Pancreas (tissue), 10 donors: ENCODE measurements around the gene SRBD1. TPM values are rescaled to one million over a fixed set of nuclear protein-coding genes. Genes with fewer than 3 reads are reported as not detected.

Experiments
- ATAC-seq, 4 donors: fragments of 200-7000 bp; cut with Tn5 transposase; one replicate each; pipeline versions ENCODE4 v1.8.0 to v1.9.1; 2020; ENCODE audit warnings: mild to moderate bottlenecking in 4 of 4, moderate library complexity in 4 of 4
- DNase-seq, 6 donors: peaks; one replicate each; pipeline ENCODE4 v3.0.0-alpha.2; 2020
- FAIRE-seq: peaks from 2 replicates; lab custom pipeline; 2012; peaks lifted over from hg19 to GRCh38; lab: Jason Lieb, UNC
- H3K27ac ChIP-seq, 4 donors: fragments of 200-600 bp; sonication (generic); 1 replicate in 3 of 4; 2 replicates in 1 of 4; pipeline versions ENCODE4 v1.5.0 to v1.8.0; 2020
- H3K27me3 ChIP-seq, 4 donors: fragments of 200-600 bp; one replicate each; pipeline ENCODE4 v1.8.0; 2021
- H3K36me3 ChIP-seq, 3 donors: fragments of 200-600 bp; sonication (generic) in 1 of 3; one replicate each; pipeline versions ENCODE4 v1.5.0 to v1.8.0; 2020 to 2021
- H3K4me1 ChIP-seq, 3 donors: fragments of 200-600 bp; one replicate each; pipeline ENCODE4 v1.8.0; 2021
- H3K4me3 ChIP-seq, 4 donors: fragments of 200-600 bp; sonication (generic) in 2 of 4; one replicate each; pipeline versions ENCODE4 v1.5.0 to v1.8.0; 2020 to 2021
- H3K9me3 ChIP-seq, 4 donors: fragments of 200-600 bp; one replicate each; pipeline ENCODE4 v1.8.0; 2021
- CTCF ChIP-seq, 4 donors: fragments of 200-600 bp; sonication (generic) in 3 of 4; IDR thresholded peaks; one replicate each; pipeline versions ENCODE4 v1.5.0 to v1.8.0; 2021; ENCODE audit warnings: antibody characterized with exemption in 4 of 4
- WGBS, 2 donors: extraction: QIAGEN DNeasy Blood & Tissue Kit; methylation state at CpG; one replicate each; pipeline ENCODE4 v1.1.7; 2013; 5-methylcytosine and 5-hydroxymethylcytosine counted together
- intact Hi-C, 3 donors: fragments of 100-400 bp; cut with DNase I; formaldehyde crosslinking; loops; one replicate each; pipeline versions ENCODE4 v1.11.1 to v1.14.2; 2022
- polyA plus RNA-seq, 2 donors: library from polyadenylated mRNA; stranded (reverse); fragments of 200-250 nt; gene quantifications; one replicate each; pipeline ENCODE4 v1.2.3, GENCODE V29; 2013
- total RNA-seq, 6 donors: library from RNA; stranded (reverse); fragmentation: NEBNext Ultra II Directional in 4 of 6; extraction: Animal tissue kit (Norgen Biotek cat#: 25700) in 4 of 6; gene quantifications; one replicate each; pipeline versions ENCODE4 v1.2.1 to v1.2.4, GENCODE V29; 2021 to 2023
- donor health status: healthy with polysubstance abuse.
- donor health status: DM: no; HTN: no; CAD: no; lungs with moderate emphysema.
- donor health status: DM: no; HTN: no; CAD: no.
- donor health status: control.
- donor health status: control.
- donor health status: Bipolar disorder and iron deficiency.
- donor health status: DM: yes; HTN: yes; CAD: no.
- donor health status: DM: no; HTN: no; CAD: no.
- donor health status: DM: no; HTN: no; CAD: no.
- donor health status: DM: yes; HTN: yes; CAD: no.

Gene SRBD1
- total and polyA plus RNA-seq, 8 donors: 3.2 to 15.4 (median 11.6) TPM

GRCh38 chr2:45606796-45607195 is 4.3 kb downstream of the SRBD1 start:
- WGBS, 2 donors: 70 to 74% methylated on average over 1 of the region's 1 CpG
- Histone ChIP-seq H3K4me1 (peaks cover 3 to 13% (median 7%) of the 10 kb centered on the region in 3 donors), H3K36me3 (no peaks in the 10 kb centered on the region), H3K27me3 (no peaks in the 10 kb centered on the region), H3K27ac (no peak overlapping the region), H3K4me3 (no peak overlapping the region), H3K9me3 (no peaks in the 10 kb centered on the region)
- intact Hi-C loops: no loop called here
- FAIRE-seq (no peak), DNase-seq (no peak), ATAC-seq (no peak)
- TF ChIP-seq CTCF (IDR thresholded peaks at IDR 0.05): no peak

- no peaks in the 10 kb centered on the region for H3K27me3 ChIP-seq
- WGBS, 2 donors: 96% methylated on average over 2 of the region's 2 CpGs
- H3K27ac ChIP-seq: no peak overlapping the region
- H3K4me1 ChIP-seq: peaks cover 3 to 12% (median 7%) of the 10 kb centered on the region in 3 donors
- ATAC-seq (no peak), FAIRE-seq (no peak), DNase-seq (no peak)
- H3K9me3 ChIP-seq: no peaks in the 10 kb centered on the region
- peaks cover 0 to 7% (median 0%) of the 10 kb centered on the region in 3 donors for H3K36me3 ChIP-seq
- no peak for TF ChIP-seq CTCF (IDR thresholded peaks at IDR 0.05)
- H3K4me3 ChIP-seq: no peak overlapping the region
- intact Hi-C loops: no loop called here
Measured at GRCh38 chr2:45605116-45605515, 6.0 kb downstream of the SRBD1 start.

GRCh38 chr2:45602624-45603023 is 8.4 kb downstream of the SRBD1 start:
- peaks cover 0 to 4% (median 0%) of the 10 kb centered on the region in 3 donors for H3K4me1 ChIP-seq
- no peak for DNase-seq
- TF ChIP-seq CTCF (IDR thresholded peaks at IDR 0.05): no peak
- 91 to 92% methylated on average over 2 of the region's 2 CpGs for WGBS, 2 donors
- H3K9me3 ChIP-seq: no peaks in the 10 kb centered on the region
- ATAC-seq: no peak
- no peak for FAIRE-seq
- no peak overlapping the region for H3K27ac ChIP-seq
- peaks cover 0 to 7% (median 0%) of the 10 kb centered on the region in 3 donors for H3K36me3 ChIP-seq
- H3K27me3 ChIP-seq: no peaks in the 10 kb centered on the region
- H3K4me3 ChIP-seq: no peak overlapping the region
- intact Hi-C loops: no loop called here

GRCh38 chr2:45598545-45598944 is 12.5 kb downstream of the SRBD1 start:
- no peak for FAIRE-seq
- Histone ChIP-seq H3K4me3 (no peak overlapping the region), H3K36me3 (peaks cover 0 to 7% (median 0%) of the 10 kb centered on the region in 3 donors), H3K27me3 (no peaks in the 10 kb centered on the region), H3K27ac (no peak overlapping the region), H3K9me3 (no peaks in the 10 kb centered on the region), H3K4me1 (peaks cover 0 to 14% (median 13%) of the 10 kb centered on the region in 3 donors)
- intact Hi-C loops: no loop called here
- no peak for DNase-seq
- ATAC-seq: peak; percentile 56 to 73 (median 62)
- WGBS, 2 donors: 74 to 78% methylated on average over 4 of the region's 4 CpGs
- TF ChIP-seq CTCF (IDR thresholded peaks at IDR 0.05): no peak

- peaks cover 0 to 14% (median 13%) of the 10 kb centered on the region in 3 donors for H3K4me1 ChIP-seq
- ATAC-seq (no peak), FAIRE-seq (no peak), DNase-seq (no peak)
- no peak overlapping the region for H3K27ac ChIP-seq
- no peaks in the 10 kb centered on the region for H3K9me3 ChIP-seq
- peaks cover 0 to 7% (median 0%) of the 10 kb centered on the region in 3 donors for H3K36me3 ChIP-seq
- H3K4me3 ChIP-seq: no peak overlapping the region
- WGBS, 2 donors: 95 to 100% methylated on average over 1 of the region's 1 CpG
- intact Hi-C loops: no loop called here
- no peak for TF ChIP-seq CTCF (IDR thresholded peaks at IDR 0.05)
- no peaks in the 10 kb centered on the region for H3K27me3 ChIP-seq
Measured at GRCh38 chr2:45596761-45597160, 14.3 kb downstream of the SRBD1 start.
